Fibroblast of lung (primary cell): Measurements from ENCODE around the gene POP7.

Source experiments
- CTCF ChIP-seq, 2 donors: IDR thresholded peaks in 1 of 2; conservative IDR thresholded peaks in 1 of 2; 1 replicate in 1 of 2; 2 replicates in 1 of 2; pipeline ENCODE4 v1.5.1; 2011 to 2012; ENCODE audit warnings: low read length in 2 of 2, control low read depth in 1 of 2, inconsistent platforms in 1 of 2, low read depth in 1 of 2, mild to moderate bottlenecking in 1 of 2
- EZH2 ChIP-seq: IDR thresholded peaks from 2 replicates; pipeline ENCODE4 v1.5.1; 2012; ENCODE audit warnings: low read length, control low read depth, mild to moderate bottlenecking; ENCODE audit errors: missing control alignments

- TF ChIP-seq CTCF (conservative IDR thresholded peaks at IDR 0.05 in 1 of 2, IDR thresholded peaks at IDR 0.05 in 1 of 2; ENCODE audit: low read depth in 1 of 2, low read length in 2 of 2), result no peak
- no peak for TF ChIP-seq EZH2
These were observed 12.4 kb upstream of the POP7 start for GRCh38 chr7:100693312-100694097.
